ENCODE measurements around the gene COA4.

Gene COA4

DNA sequence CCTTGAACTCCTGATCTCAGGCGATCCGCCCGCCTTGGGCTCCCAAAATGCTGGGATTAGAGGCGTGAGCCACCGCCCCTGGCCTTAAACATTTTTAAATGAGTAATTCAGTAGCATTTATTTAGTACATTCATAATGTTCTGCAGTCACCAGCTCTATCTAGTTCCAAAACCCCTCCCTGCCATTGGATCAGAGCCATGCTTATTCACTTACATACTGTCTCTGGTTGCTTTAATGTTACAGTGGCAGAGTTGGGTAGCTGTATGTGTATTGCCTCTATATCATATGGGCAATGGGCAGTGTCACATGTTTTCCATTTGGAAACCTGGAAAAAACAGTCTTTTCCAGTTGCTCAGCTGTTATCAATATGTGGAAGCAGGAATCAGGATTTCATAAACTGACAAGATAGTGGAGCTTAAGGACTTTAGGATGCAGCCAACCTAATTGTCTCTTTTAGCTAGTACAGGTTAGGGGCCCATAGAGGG, 10.5 kb downstream of the COA4 start:
- TF ChIP-seq, protein P1, sequence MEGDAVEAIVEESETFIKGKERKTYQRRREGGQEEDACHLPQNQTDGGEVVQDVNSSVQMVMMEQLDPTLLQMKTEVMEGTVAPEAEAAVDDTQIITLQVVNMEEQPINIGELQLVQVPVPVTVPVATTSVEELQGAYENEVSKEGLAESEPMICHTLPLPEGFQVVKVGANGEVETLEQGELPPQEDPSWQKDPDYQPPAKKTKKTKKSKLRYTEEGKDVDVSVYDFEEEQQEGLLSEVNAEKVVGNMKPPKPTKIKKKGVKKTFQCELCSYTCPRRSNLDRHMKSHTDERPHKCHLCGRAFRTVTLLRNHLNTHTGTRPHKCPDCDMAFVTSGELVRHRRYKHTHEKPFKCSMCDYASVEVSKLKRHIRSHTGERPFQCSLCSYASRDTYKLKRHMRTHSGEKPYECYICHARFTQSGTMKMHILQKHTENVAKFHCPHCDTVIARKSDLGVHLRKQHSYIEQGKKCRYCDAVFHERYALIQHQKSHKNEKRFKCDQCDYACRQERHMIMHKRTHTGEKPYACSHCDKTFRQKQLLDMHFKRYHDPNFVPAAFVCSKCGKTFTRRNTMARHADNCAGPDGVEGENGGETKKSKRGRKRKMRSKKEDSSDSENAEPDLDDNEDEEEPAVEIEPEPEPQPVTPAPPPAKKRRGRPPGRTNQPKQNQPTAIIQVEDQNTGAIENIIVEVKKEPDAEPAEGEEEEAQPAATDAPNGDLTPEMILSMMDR (conservative IDR thresholded peaks at IDR 0.05; ENCODE audit: low read length) = no peak
- DNase-seq (ENCODE audit: low read depth) = peak; percentile 52
- no peak overlapping the region for H3K4me3 ChIP-seq (ENCODE audit: low read length)

DNA sequence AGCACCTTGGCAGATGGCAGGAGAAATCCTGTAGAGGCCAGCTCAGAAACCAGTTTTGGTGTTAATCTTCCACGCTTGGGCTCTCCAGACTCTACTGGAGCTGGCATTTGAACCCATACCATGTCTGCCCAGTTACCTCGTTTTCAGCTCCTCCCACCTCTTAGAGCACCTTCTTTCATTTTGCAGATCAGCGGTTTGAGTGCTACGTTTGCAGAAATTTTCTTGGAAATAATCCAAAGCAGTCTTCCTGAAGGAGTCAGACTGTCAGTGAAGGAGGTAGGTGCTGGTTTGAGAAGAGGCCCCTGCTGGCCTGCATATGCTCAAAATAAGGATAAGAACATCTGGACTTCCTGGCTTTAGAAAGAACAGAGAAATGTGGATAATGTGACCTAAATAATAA, 13.7 kb downstream of the COA4 start:
- no peak overlapping the region for H3K4me3 ChIP-seq (ENCODE audit: low read length)
- TF ChIP-seq, protein P1 (conservative IDR thresholded peaks at IDR 0.05; ENCODE audit: low read length) = no peak
- no peak for DNase-seq (ENCODE audit: low read depth)

DNA sequence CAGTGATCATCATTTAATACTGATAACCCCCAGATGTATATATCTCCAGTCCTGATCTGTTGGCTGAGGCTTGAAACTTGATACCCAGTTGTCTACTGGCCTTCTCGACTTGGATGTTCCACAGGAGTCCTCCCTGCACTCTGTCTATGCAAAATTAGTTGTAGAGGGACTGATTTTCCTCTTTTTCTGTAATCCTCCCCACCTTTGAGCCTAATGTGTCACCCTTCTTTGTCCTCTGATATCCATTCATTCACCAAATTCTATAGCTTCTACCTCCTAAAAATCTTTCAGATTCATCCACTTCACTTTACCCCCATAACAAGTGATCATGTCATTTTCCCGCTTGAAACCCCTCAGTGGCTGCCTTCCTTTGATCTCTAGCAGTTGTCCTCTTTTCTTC, 16.4 kb downstream of the COA4 start:
- TF ChIP-seq, protein P1 (conservative IDR thresholded peaks at IDR 0.05; ENCODE audit: low read length) = no peak
- H3K4me3 ChIP-seq (ENCODE audit: low read length) = no peak overlapping the region
- no peak for DNase-seq (ENCODE audit: low read depth)

DNA sequence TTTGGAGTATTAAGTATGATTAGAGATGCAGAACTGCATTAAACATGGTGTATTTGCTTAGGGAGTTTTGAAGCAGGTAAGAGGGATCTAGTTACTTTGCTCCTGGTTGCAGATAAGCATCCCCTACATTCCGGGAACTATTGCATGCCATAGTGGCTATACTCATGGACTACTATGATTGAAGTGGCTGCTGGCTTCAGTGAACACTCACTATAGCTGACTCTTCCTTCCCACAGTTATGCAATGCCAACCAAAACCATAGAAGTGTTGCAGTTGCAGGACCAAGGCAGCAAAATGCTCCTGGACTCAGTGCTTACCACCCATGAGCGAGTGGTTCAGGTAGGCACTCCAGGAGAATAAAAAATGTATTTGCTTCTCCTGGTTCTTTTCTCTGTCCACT, 17.0 kb downstream of the COA4 start:
- H3K4me3 ChIP-seq (ENCODE audit: low read length) = no peak overlapping the region
- TF ChIP-seq, protein P1 (conservative IDR thresholded peaks at IDR 0.05; ENCODE audit: low read length) = no peak
- DNase-seq (ENCODE audit: low read depth) = no peak

DNA sequence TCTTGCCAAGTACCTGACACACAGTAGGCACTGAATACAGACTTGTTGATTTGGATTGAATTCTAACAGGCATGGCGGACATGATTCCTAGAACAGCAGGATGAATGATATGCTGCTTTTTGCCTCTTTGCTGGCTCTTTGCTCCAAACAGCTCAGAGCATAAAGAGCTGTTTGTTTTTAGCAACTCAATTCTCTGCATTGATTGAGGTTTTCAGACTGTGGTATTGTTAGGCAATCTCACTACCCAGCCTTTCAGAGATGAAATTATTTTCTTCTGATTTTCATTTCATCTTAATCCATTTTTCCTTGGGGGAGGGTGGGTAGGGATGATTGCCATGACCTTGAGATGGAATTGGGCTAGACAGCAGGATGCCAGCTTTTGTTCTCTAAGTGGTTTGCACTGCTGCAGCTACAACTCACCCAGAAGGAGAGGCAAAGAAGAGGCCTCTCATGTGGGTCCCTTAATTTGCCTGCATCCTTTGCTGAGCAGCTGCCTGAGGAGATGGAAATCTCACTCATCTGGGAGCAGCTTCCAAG, 20.5 kb downstream of the COA4 start:
- peak; percentile 17 for DNase-seq (ENCODE audit: low read depth)
- TF ChIP-seq, protein P1 (conservative IDR thresholded peaks at IDR 0.05; ENCODE audit: low read length) = no peak
- H3K4me3 ChIP-seq (ENCODE audit: low read length) = no peak overlapping the region

DNA sequence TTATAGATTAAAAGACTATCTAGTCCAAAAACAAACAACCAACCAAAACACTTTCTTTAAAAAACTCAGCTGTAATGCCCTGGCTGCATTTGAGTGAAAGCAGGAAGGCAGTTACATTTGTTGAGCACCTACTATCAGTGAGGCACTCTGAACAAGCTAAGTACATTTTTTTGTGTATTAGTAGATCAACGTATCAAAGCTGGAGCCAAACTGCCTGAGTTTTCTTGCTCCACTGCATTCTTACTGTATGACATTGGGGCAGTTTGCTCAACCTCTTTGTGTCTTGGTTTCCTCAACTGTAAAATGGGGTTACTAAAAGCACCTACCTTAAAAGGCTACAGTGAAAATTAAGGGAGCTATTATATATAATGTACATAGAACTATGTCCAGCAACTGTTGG, 22.0 kb downstream of the COA4 start:
- DNase-seq (ENCODE audit: low read depth) = peak; percentile 48

DNA sequence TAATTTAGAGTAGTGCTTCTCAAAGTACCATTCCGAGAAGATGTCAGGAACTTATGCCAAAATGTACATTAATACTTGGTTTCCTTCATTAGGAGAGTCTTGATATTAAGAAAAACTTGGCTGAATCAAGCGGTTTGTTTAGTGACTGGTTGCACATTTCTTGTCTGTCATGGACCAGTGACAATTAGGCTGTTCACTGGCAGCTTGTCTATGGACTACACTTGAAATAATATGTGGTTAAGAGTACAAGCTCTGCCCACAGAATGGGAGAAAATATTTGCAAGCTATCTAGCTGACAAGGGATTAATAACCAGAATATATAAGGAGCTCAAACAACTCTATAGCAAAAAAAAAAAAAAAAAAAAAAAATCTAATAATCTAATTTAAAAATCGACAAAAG, 24.6 kb downstream of the COA4 start:
- H3K4me3 ChIP-seq (ENCODE audit: low read length) = no peak overlapping the region
- TF ChIP-seq, protein P1 (conservative IDR thresholded peaks at IDR 0.05; ENCODE audit: low read length) = no peak
- DNase-seq (ENCODE audit: low read depth) = no peak

More for the DNA sequence above, 22.0 kb downstream of the COA4 start:
- TF ChIP-seq, protein P1 (conservative IDR thresholded peaks at IDR 0.05; ENCODE audit: low read length) = no peak
- no peak overlapping the region for H3K4me3 ChIP-seq (ENCODE audit: low read length)

Data from AG10803 (cell line).